Breast epithelium (tissue), 3 donors: ENCODE results near the gene SLC51A.

ENCODE experiments used
- CTCF ChIP-seq, 3 donors: fragments of 450-650 bp; IDR thresholded peaks; one replicate each; pipeline ENCODE4 v1.5.1; 2016 to 2017; ENCODE audit warnings: antibody characterized with exemption in 3 of 3, mild to moderate bottlenecking in 3 of 3, moderate library complexity in 3 of 3
- POLR2A ChIP-seq: fragments of 450-650 bp; IDR thresholded peaks from one replicate; pipeline ENCODE4 v1.6.1; 2016; ENCODE audit warnings: antibody characterized with exemption, mild to moderate bottlenecking, moderate library complexity
- POLR2AphosphoS5 ChIP-seq, 3 donors: sonication (generic); formaldehyde crosslinking; IDR thresholded peaks; one replicate each; pipeline ENCODE4 v1.6.1; 2017; ENCODE audit warnings: antibody characterized with exemption in 3 of 3

GRCh38 chr3:196166741-196167140 lies 49.6 kb upstream of the SLC51A start:
- TF ChIP-seq POLR2A = no peak
- TF ChIP-seq CTCF (IDR thresholded peaks at IDR 0.05) = no peak
- TF ChIP-seq POLR2AphosphoS5 (IDR thresholded peaks at IDR 0.05) = no peak
